Activated CD4-positive, alpha-beta T cell treated with anti-CD3 and anti-CD28 coated beads, Interleukin-2, amount 10 ng/mL, durations not matched to agents 7 days and 5 days (primary cell): ENCODE measurements around the gene VDR. TPM values are rescaled to one million over a fixed set of nuclear protein-coding genes. Genes with fewer than 3 reads are reported as not detected.

Source experiments
- CTCF ChIA-PET: fragments of 350-600 bp; sonication (Branson Sonifier 250); formaldehyde crosslinking; loops from one replicate; lab custom pipeline; 2021; ENCODE audit warnings: antibody characterized with exemption; lab: Charles Lee
- POLR2A ChIA-PET: fragments of 350-600 bp; sonication (Branson Sonifier 250); formaldehyde crosslinking; loops from one replicate; lab custom pipeline; 2021; ENCODE audit warnings: antibody characterized with exemption; lab: Charles Lee
- DNase-seq: peaks from one replicate; pipeline ENCODE4 v3.0.0-alpha.2; 2020
- H3K27ac Mint-ChIP-seq: one replicate; pipeline ENCODE4 v1.8.0; 2021; ENCODE audit warnings: mild to moderate bottlenecking, moderate library complexity, mixed read lengths
- H3K27me3 Mint-ChIP-seq: one replicate; pipeline ENCODE4 v1.8.0; 2021; ENCODE audit warnings: mixed read lengths
- H3K36me3 Mint-ChIP-seq: one replicate; pipeline ENCODE4 v1.8.0; 2021; ENCODE audit warnings: low read depth, mixed read lengths
- H3K4me1 Mint-ChIP-seq: one replicate; pipeline ENCODE4 v1.8.0; 2021; ENCODE audit warnings: mixed read lengths
- H3K4me3 Mint-ChIP-seq: one replicate; pipeline ENCODE4 v1.8.0; 2021; ENCODE audit warnings: mild to moderate bottlenecking, moderate library complexity, mixed read lengths
- H3K9me3 Mint-ChIP-seq: one replicate; pipeline ENCODE4 v1.8.0; 2021; ENCODE audit warnings: mixed read lengths
- total RNA-seq, 2 experiments: library from RNA; stranded (reverse); gene quantifications; one replicate each; pipeline ENCODE4 v1.2.3, GENCODE V29; 2021

VDR gene
- total RNA-seq, 2 experiments from 2014 or later = 16.4 to 17.3 TPM

GRCh38 chr12:47824635-47825034 lies 80.2 kb downstream of the VDR start:
- DNase-seq = no peak
- CTCF ChIA-PET = interaction anchor here (0.7 to 1.5 kb wide), 6 partner anchors 8 to 64 kb away, joined by 3 to 9 read pairs (median 3); no protein-coding TSS in a partner anchor
- H3K27ac Mint-ChIP-seq = peak overlapping the region; percentile 96
- no peaks in the 10 kb centered on the region for H3K27me3 Mint-ChIP-seq
- H3K9me3 Mint-ChIP-seq = no peaks in the 10 kb centered on the region
- H3K36me3 Mint-ChIP-seq = peaks cover 7% of the 10 kb centered on the region
- POLR2A ChIA-PET = interaction anchor here (0.9 kb wide), 1 partner anchor 11 kb away, joined by 3 read pairs; no protein-coding TSS in a partner anchor
- peak overlapping the region; percentile 52 for H3K4me3 Mint-ChIP-seq
- peaks cover 90% of the 10 kb centered on the region for H3K4me1 Mint-ChIP-seq

DNA sequence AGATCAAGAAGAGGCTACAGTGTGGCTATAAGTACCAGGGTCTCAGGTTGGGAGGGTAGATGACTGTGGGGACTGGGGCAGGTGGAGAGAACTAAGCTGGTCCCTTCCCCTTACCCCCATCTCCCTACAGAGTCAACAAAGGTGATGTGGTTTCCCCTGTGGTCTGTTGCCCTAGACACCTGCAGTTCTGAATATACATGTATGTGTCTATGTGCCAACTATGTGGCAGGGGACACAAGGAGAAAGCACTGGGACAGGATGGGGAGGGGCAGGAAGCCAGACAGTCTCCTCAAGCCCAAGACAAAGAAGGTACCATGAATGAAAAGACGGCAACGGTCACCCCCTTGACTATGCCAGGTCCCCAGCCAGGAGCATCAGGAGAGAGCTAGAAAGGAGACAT lies 80.6 kb downstream of the VDR start:
- H3K4me1 Mint-ChIP-seq = peaks cover 85% of the 10 kb centered on the region
- no peaks in the 10 kb centered on the region for H3K27me3 Mint-ChIP-seq
- POLR2A ChIA-PET = interaction anchor here (0.9 kb wide), 1 partner anchor 11 kb away, joined by 3 read pairs; no protein-coding TSS in a partner anchor
- H3K36me3 Mint-ChIP-seq = peaks cover 7% of the 10 kb centered on the region
- CTCF ChIA-PET = interaction anchor here (0.7 to 1.5 kb wide), 6 partner anchors 8 to 64 kb away, joined by 3 to 9 read pairs (median 3); no protein-coding TSS in a partner anchor
- peak; percentile 67 for DNase-seq
- H3K9me3 Mint-ChIP-seq = no peaks in the 10 kb centered on the region
- H3K4me3 Mint-ChIP-seq = peak overlapping the region; percentile 52
- H3K27ac Mint-ChIP-seq = peak overlapping the region; percentile 96

GRCh38 chr12:47823422-47824086 lies 81.2 kb downstream of the VDR start:
- Mint-ChIP-seq H3K36me3 (peaks cover 13% of the 10 kb centered on the region), H3K27me3 (no peaks in the 10 kb centered on the region), H3K4me1 (peaks cover 79% of the 10 kb centered on the region), H3K27ac (peak overlapping the region; percentile 96), H3K4me3 (no peak overlapping the region), H3K9me3 (no peaks in the 10 kb centered on the region)
- ChIA-PET CTCF (interaction anchor here (1.0 kb wide), 1 partner anchor 10 kb away, joined by 4 read pairs; no protein-coding TSS in a partner anchor), POLR2A (no interaction called here)
- no peak for DNase-seq

DNA sequence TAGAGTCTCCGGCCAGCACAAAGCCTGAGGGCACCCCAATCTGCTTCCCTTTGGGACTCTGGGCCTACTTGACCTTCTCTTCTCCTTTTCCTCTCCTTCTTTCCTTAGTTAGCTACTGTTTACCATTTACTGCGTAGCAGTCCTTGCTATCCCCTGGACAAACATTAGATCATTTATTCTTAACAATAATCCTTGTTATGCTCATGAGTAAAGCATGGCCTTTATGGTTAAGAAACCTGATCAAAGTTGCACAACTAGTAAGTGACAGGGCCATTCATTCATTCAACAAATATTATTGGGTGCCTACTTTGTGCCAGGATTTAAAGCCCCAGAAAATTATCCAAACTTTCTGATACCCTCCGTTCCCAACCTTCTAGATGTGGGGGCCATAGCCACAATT lies 81.9 kb downstream of the VDR start:
- Mint-ChIP-seq H3K27me3 (no peaks in the 10 kb centered on the region), H3K4me1 (peaks cover 76% of the 10 kb centered on the region), H3K27ac (no peak overlapping the region), H3K9me3 (no peaks in the 10 kb centered on the region), H3K36me3 (peaks cover 20% of the 10 kb centered on the region), H3K4me3 (no peak overlapping the region)
- POLR2A ChIA-PET = interaction anchor here (0.6 kb wide), 1 partner anchor 8 kb away, joined by 3 read pairs; no protein-coding TSS in a partner anchor
- no peak for DNase-seq
- CTCF ChIA-PET = interaction anchor here (1.2 to 17.2 kb wide), 4 partner anchors 9 to 44 kb away, joined by 3 to 309 read pairs (median 16); no protein-coding TSS in a partner anchor

- H3K4me3 Mint-ChIP-seq = no peak overlapping the region
- DNase-seq = no peak
- no peaks in the 10 kb centered on the region for H3K9me3 Mint-ChIP-seq
- no peaks in the 10 kb centered on the region for H3K27me3 Mint-ChIP-seq
- POLR2A ChIA-PET = interaction anchor here (0.6 to 0.7 kb wide), 3 partner anchors 8 to 64 kb away, joined by 3 to 5 read pairs (median 4); no protein-coding TSS in a partner anchor
- peaks cover 79% of the 10 kb centered on the region for H3K4me1 Mint-ChIP-seq
- H3K36me3 Mint-ChIP-seq = peaks cover 24% of the 10 kb centered on the region
- H3K27ac Mint-ChIP-seq = peak overlapping the region; percentile 14
- CTCF ChIA-PET = interaction anchor here (1.2 to 17.2 kb wide), 4 partner anchors 9 to 43 kb away, joined by 3 to 309 read pairs (median 16); no protein-coding TSS in a partner anchor
These were observed 82.4 kb downstream of the VDR start for GRCh38 chr12:47822401-47822800.

DNA sequence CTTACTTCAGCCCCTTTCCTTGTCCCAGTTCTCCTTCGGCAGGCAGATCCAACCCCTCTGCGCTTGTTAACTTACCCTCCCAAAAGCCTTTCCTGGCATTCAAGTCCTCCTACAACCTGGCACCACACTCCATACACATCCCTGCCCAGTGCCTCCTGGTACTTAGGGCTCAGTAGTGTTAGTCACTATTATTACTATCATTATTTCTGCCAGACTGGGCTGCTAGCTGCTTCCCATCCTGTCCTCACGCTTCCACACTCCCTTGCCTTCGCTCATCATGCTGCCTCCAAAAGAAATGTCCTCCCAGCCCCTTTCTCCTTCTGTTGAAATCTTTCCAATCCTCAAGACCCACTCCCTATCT lies 83.5 kb downstream of the VDR start:
- H3K4me1 Mint-ChIP-seq = peaks cover 79% of the 10 kb centered on the region
- ChIA-PET CTCF (interaction anchor here (1.2 to 17.2 kb wide), 4 partner anchors 8 to 16 kb away, joined by 4 to 309 read pairs (median 16); no protein-coding TSS in a partner anchor), POLR2A (no interaction called here)
- no peaks in the 10 kb centered on the region for H3K9me3 Mint-ChIP-seq
- peak overlapping the region; percentile 90 for H3K27ac Mint-ChIP-seq
- no peak for DNase-seq
- H3K4me3 Mint-ChIP-seq = peak overlapping the region; percentile 76
- peaks cover 30% of the 10 kb centered on the region for H3K36me3 Mint-ChIP-seq
- H3K27me3 Mint-ChIP-seq = no peaks in the 10 kb centered on the region

DNA sequence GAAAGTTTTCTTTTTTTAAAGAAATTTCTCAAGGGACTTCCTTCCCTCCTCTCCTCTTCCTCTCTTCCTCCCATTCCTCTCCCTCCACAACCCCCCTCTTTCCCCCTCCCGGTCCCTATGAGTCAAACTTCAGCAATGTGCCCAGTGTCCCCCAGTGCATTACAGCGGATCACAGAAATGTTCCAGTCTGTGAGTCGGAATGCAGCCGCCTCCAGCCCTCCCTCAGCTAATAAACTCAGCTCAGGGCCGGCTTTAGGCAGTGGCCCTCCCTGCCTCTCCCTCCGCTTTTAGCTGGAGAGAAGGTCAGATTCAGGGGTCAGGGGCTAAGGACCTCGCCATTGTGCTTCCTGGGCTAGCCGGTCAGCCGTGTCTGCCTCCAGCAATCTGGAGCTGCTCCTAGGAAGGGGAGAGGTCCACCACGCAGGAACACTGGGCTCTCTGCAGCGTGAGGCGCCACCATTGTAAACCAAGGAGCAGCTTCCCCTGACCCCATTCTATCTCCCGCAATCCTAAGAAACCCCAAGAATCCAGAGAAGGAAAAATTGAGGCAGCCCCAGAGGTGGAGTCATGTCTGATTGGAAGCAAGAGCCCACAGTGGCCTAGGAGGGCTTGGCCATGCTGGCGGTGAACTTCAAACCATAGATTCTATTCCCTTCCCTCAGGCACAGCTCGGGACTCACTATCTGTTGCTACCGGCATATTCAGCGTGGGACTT lies 84.0 kb downstream of the VDR start:
- H3K27ac Mint-ChIP-seq = peak overlapping the region; percentile 90
- peaks cover 35% of the 10 kb centered on the region for H3K36me3 Mint-ChIP-seq
- no peaks in the 10 kb centered on the region for H3K9me3 Mint-ChIP-seq
- no peaks in the 10 kb centered on the region for H3K27me3 Mint-ChIP-seq
- no peak for DNase-seq
- CTCF ChIA-PET = interaction anchor here (1.2 to 17.2 kb wide), 3 partner anchors 13 to 16 kb away, joined by 4 to 309 read pairs (median 23); no protein-coding TSS in a partner anchor
- peaks cover 79% of the 10 kb centered on the region for H3K4me1 Mint-ChIP-seq
- H3K4me3 Mint-ChIP-seq = peak overlapping the region; percentile 76
- POLR2A ChIA-PET = no interaction called here

DNA sequence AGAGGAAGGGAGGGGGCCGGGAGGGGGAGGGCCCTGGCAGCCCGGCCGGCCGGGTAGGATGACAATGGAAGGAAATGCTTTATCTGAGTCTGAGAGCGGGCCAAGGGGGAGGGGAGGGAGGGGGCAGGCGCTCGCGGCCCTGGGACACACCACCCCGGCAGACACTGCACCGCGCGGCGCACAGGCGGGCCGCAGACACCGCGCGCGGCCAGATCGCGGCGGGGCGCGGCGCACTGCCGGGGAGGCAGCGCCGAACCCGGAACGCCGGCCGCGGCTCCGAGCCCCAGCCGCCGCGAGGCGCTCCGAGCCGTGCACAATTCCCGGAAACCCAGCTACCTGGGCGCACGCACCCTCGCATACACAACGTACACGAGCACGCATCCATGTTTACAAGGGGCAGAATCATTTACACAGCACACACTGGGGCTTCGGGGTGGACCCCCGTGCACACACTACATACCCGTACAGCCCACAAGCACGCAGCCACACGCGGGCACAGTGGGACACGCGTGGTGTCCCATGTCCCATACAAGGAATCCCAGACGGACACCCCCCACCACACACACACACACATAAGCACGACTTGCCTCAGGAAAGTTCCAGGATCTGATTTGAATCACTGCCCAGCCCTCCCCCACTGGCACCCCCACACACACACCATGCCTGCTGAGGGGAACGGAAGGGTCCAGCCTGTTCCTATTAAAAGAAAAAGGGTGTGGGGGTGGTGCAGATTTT lies 84.7 kb downstream of the VDR start, which contains the start of gene HDAC7:
Gene HDAC7 (minus strand): TSS at position 8 of the 735 bp plus-strand sequence. CDS start 118 bp downstream, outside the sequence.
- ChIA-PET CTCF (interaction anchor here (1.2 to 17.2 kb wide), 3 partner anchors 12 to 15 kb away, joined by 4 to 309 read pairs (median 23); no protein-coding TSS in a partner anchor), POLR2A (interaction anchor here (1.0 kb wide), 1 partner anchor 13 kb away, joined by 3 read pairs; no protein-coding TSS in a partner anchor)
- peaks cover 39% of the 10 kb centered on the region for H3K36me3 Mint-ChIP-seq
- peak within 1 kb of the TSS; percentile 97 for H3K27ac Mint-ChIP-seq
- DNase-seq = peak; percentile 81
- H3K4me3 Mint-ChIP-seq = peak within 1 kb of the TSS; percentile 94
- no peaks in the 10 kb centered on the region for H3K9me3 Mint-ChIP-seq
- H3K4me1 Mint-ChIP-seq = peaks cover 79% of the 10 kb centered on the region
- H3K27me3 Mint-ChIP-seq = no peaks in the 10 kb centered on the region

DNA sequence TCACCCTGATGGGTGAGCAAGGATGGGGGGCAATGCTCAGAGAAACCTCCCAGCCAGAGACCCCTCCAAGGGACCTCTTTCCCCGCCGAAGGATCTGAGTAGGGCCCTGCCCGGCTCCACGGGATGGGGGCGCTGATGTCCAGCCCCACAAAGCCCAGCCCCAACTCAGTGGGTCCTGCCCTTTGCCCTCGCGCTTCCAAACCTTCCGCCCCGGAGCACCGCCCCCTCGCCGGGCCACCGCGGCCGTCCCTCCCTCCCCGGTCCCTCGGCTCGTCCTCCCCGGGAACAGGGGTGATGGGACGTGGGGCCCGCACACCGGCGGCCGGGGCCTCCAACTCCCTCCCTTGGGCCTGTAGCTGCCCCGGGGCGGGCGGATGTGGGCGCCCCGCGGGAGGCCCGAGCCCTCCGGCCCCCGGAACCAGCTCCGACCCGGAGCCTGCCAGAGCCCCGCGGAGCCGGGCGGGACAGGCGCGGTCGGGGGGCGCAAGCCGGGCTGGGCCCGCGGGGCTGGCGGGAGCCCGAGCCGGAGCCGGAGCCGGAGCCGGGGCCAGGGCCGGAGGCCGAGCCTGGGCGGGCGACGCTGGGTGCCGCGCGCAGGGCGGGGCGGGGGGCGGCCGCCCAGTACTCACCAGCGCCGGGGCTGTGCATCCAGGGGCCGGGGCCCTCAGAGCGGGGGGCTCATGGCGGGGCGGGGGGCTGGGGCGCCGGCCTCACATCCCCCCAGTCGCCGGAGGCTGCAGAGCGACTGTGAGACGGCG lies 85.5 kb downstream of the VDR start:
- POLR2A ChIA-PET = interaction anchor here (0.8 to 1.0 kb wide), 2 partner anchors 12 to 14 kb away, joined by 3 read pairs; no protein-coding TSS in a partner anchor
- peaks cover 41% of the 10 kb centered on the region for H3K36me3 Mint-ChIP-seq
- peaks cover 79% of the 10 kb centered on the region for H3K4me1 Mint-ChIP-seq
- CTCF ChIA-PET = interaction anchor here (1.2 to 17.2 kb wide), 7 partner anchors 11 to 102 kb away, joined by 3 to 309 read pairs (median 4); no protein-coding TSS in a partner anchor
- no peaks in the 10 kb centered on the region for H3K9me3 Mint-ChIP-seq
- H3K4me3 Mint-ChIP-seq = peak overlapping the region; percentile 94
- H3K27ac Mint-ChIP-seq = peak overlapping the region; percentile 97
- H3K27me3 Mint-ChIP-seq = no peaks in the 10 kb centered on the region
- peak; percentile 55 for DNase-seq

- H3K27me3 Mint-ChIP-seq = no peaks in the 10 kb centered on the region
- peaks cover 48% of the 10 kb centered on the region for H3K36me3 Mint-ChIP-seq
These were observed 86.2 kb downstream of the VDR start for GRCh38 chr12:47818467-47819137.

More at GRCh38 chr12:47818467-47819137, 86.2 kb downstream of the VDR start:
- Mint-ChIP-seq H3K4me1 (peaks cover 79% of the 10 kb centered on the region), H3K9me3 (no peaks in the 10 kb centered on the region), H3K27ac (peak overlapping the region; percentile 97), H3K4me3 (peak overlapping the region; percentile 94)
- ChIA-PET POLR2A (interaction anchor here (0.7 to 1.0 kb wide), 3 partner anchors 10 to 14 kb away, joined by 3 to 5 read pairs (median 3); no protein-coding TSS in a partner anchor), CTCF (interaction anchor here (1.2 to 17.2 kb wide), 11 partner anchors 10 to 101 kb away, joined by 3 to 309 read pairs (median 4); partner anchors contain the start of gene RAPGEF3)
- peak; percentile 44 for DNase-seq
